Measurements from ENCODE around the gene PATZ1.

The PATZ1 gene

DNA sequence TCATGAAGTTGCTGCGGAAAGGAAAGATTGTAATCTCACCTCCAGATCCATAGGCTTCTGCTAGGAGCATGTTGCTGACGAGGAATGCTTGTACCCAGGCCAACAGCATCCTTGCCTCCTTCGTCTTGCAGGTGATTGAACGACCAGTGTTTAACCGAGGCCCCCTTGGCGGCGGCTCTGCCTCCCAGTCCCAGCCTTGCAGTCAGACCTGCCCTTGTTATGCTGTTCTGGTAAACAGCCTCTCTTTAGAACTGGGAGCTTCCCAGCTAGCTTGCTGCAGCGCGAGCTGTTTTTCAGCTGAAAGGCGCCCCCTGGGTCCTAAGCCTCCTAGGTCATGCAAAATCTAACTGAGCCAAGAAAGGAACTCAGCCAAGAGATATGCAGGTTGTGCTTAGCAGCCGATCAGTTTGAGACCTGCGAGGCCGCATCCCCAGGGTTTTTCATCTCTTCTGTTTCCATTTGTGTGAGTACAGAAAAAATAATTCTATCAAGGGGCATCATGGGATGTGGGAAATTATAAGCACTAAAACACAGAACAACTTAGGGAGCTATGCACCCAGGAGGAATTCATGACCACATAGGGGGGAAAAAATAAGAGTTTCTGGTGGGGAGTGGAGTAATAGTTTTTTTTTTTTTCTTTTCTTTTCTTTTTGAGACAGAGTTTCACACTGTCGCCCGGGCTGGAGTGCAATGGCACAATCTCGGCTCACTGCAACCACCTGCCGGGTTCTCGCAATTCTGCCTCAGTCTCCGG is 53.7 kb downstream of the PATZ1 start, which contains the start of gene PIK3IP1:
PIK3IP1 (minus strand) TSS at position 253 of the 754 bp plus-strand sequence; CDS start at position 109, 144 bp downstream.
- Histone ChIP-seq H3K27ac (ENCODE audit: poor library complexity, severe bottlenecking) (peak within 1 kb of the TSS; percentile 79), H3K4me3 (ENCODE audit: severe bottlenecking) (peak within 1 kb of the TSS; percentile 55), H3K4me1 (ENCODE audit: insufficient read depth, poor library complexity, severe bottlenecking) (peaks cover 24% of the 10 kb centered on the region), H3K36me3 (ENCODE audit: low read depth) (no peaks in the 10 kb centered on the region), H3K9me3 (ENCODE audit: severe bottlenecking) (no peaks in the 10 kb centered on the region), H3K27me3 (ENCODE audit: insufficient read depth, poor library complexity, severe bottlenecking) (no peaks in the 10 kb centered on the region)
- TF ChIP-seq, protein P1, sequence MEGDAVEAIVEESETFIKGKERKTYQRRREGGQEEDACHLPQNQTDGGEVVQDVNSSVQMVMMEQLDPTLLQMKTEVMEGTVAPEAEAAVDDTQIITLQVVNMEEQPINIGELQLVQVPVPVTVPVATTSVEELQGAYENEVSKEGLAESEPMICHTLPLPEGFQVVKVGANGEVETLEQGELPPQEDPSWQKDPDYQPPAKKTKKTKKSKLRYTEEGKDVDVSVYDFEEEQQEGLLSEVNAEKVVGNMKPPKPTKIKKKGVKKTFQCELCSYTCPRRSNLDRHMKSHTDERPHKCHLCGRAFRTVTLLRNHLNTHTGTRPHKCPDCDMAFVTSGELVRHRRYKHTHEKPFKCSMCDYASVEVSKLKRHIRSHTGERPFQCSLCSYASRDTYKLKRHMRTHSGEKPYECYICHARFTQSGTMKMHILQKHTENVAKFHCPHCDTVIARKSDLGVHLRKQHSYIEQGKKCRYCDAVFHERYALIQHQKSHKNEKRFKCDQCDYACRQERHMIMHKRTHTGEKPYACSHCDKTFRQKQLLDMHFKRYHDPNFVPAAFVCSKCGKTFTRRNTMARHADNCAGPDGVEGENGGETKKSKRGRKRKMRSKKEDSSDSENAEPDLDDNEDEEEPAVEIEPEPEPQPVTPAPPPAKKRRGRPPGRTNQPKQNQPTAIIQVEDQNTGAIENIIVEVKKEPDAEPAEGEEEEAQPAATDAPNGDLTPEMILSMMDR (IDR thresholded peaks at IDR 0.05; ENCODE audit: poor library complexity, severe bottlenecking), result peak; percentile 53
- DNase-seq (ENCODE audit: low spot score), result peak; percentile 83
- ATAC-seq (ENCODE audit: low read depth), result peak; percentile 71

DNA sequence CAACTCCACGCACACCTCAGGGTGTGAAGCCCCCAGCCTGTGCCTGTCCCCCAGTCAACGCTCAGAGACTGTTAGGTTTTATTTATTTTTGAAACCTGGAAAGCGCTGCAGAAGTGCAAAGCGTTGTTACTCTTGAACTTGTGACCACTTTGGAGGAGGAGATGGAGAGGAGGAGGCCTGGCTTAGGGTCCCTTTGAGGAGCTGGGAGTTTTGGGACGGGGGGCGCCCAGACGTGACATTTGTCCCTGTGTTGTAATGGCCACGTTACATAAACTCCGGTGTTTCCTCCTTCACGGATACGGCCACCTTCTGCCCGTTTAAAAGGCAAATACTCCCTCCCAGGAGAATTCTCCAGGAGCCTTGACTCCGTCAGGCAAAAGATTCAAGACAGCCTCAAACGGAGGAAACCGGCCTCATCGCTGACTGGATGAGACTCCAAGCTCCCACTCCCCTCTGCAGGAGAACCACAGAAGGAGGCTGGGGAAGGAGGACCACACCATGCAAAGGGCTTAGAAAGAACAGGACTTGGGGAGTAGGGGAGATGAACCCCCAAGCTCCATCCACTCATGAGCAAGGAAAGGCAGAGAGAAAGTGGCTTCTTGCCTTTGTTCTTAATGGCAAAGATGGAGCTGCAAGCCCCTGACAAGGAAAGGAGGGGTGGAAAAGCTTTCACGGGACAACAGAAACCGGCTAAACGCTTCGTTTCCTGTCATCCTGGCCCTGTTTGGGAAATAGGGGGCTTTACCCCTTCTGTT is 54.5 kb downstream of the PATZ1 start:
- Histone ChIP-seq H3K9me3 (ENCODE audit: severe bottlenecking) (no peaks in the 10 kb centered on the region), H3K27me3 (ENCODE audit: insufficient read depth, poor library complexity, severe bottlenecking) (no peaks in the 10 kb centered on the region), H3K4me3 (ENCODE audit: severe bottlenecking) (peak overlapping the region; percentile 55), H3K36me3 (ENCODE audit: low read depth) (no peaks in the 10 kb centered on the region), H3K27ac (ENCODE audit: poor library complexity, severe bottlenecking) (peak overlapping the region; percentile 79), H3K4me1 (ENCODE audit: insufficient read depth, poor library complexity, severe bottlenecking) (peaks cover 23% of the 10 kb centered on the region)
- DNase-seq (ENCODE audit: low spot score) (no peak), ATAC-seq (ENCODE audit: low read depth) (no peak)
- TF ChIP-seq, protein P1 (IDR thresholded peaks at IDR 0.05; ENCODE audit: poor library complexity, severe bottlenecking), result no peak

DNA sequence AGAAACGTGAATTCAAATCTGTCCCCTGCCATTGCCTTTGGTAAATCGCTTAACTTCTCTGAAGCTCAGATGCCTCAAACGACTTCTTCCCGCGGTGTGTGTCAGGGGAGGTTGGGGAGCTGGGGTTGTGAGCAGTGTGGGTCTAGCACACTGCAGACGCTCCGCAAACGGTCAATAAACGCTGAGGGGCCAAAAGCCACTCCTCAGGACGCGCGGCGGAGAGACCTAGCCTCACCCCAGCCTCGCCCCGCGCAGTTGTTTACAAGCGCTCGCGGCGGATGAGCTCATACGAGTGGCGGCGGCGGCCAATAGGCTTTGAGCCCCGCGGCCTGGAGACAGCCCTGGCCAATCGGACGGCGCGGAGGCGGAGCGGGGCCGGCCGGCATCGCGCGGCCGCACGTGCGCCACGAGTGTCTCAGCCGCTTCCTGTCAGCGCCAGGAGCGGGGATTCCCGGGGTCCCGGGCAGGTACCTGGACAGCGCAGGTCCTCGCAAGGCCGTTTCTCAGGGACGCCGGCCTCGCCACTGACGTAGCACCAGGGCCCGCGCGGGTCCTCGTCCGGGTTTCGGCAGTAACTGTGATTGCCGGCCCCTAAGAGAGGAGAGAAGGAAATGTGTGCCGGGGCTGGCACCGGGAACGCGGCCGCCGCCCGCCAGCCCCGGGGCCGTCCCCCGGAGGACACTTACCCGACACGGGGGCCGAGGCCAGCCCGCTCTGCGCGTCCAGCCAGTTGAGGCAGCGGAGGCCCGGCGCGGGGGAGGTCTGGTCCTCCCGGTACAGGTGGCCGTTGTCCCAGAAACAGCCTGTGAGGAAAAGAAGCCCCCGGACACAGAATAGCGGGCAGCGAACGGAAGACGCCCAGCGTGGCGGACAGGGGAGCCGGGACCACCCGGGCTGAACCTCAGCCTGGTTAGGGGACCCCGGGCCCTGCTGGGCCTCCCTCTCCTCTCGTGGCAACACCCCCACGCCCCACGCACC is 55.4 kb downstream of the PATZ1 start:
- Histone ChIP-seq H3K9me3 (ENCODE audit: severe bottlenecking) (no peaks in the 10 kb centered on the region), H3K4me3 (ENCODE audit: severe bottlenecking) (peak overlapping the region; percentile 55), H3K36me3 (ENCODE audit: low read depth) (no peaks in the 10 kb centered on the region), H3K27ac (ENCODE audit: poor library complexity, severe bottlenecking) (peak overlapping the region; percentile 79), H3K27me3 (ENCODE audit: insufficient read depth, poor library complexity, severe bottlenecking) (no peaks in the 10 kb centered on the region), H3K4me1 (ENCODE audit: insufficient read depth, poor library complexity, severe bottlenecking) (peaks cover 14% of the 10 kb centered on the region)
- peak; percentile 89 for ATAC-seq (ENCODE audit: low read depth)
- DNase-seq (ENCODE audit: low spot score), result peak; percentile 94
- TF ChIP-seq, protein P1 (IDR thresholded peaks at IDR 0.05; ENCODE audit: poor library complexity, severe bottlenecking), result no peak

DNA sequence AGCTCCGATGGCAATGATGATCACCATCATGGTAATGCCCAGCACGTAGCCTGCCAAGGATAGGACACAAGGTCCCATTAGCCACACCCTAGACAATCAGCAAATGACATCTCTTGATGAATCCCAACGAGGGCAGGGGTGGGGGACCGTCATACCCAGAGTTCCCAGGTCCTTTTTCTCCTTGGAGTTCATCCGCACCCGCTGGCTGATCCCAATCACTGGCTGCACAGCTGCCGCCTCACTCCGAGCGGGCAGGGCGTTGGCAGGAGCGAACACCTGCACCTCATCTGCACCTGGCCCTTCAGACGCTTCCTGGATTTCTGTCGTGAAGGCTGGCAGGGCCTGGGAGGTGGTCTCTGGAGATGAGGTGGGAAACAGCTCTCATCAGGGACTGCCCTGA is 56.8 kb downstream of the PATZ1 start:
- DNase-seq (ENCODE audit: low spot score) (no peak), ATAC-seq (ENCODE audit: low read depth) (no peak)
- H3K27me3 ChIP-seq (ENCODE audit: insufficient read depth, poor library complexity, severe bottlenecking), result no peaks in the 10 kb centered on the region
- no peaks in the 10 kb centered on the region for H3K36me3 ChIP-seq (ENCODE audit: low read depth)
- no peaks in the 10 kb centered on the region for H3K9me3 ChIP-seq (ENCODE audit: severe bottlenecking)
- H3K4me1 ChIP-seq (ENCODE audit: insufficient read depth, poor library complexity, severe bottlenecking), result peaks cover 6% of the 10 kb centered on the region
- TF ChIP-seq, protein P1 (IDR thresholded peaks at IDR 0.05; ENCODE audit: poor library complexity, severe bottlenecking), result no peak
- H3K4me3 ChIP-seq (ENCODE audit: severe bottlenecking), result no peak overlapping the region
- H3K27ac ChIP-seq (ENCODE audit: poor library complexity, severe bottlenecking), result no peak overlapping the region
